IMR-90 (cell line): ENCODE data around the gene PBLD. TPM values are rescaled to one million over a fixed set of nuclear protein-coding genes. Genes with fewer than 3 reads are reported as not detected.
"Not testable (repeated sequence)": the region's sequence is repeated elsewhere in the genome, so short reads cannot be mapped to it uniquely, and the experiment has no call there.

Experiments used
- ATAC-seq: fragments of 200-7000 bp; cut with Tn5 transposase; 2 replicates; pipeline ENCODE4 v1.9.1; 2020; ENCODE audit warnings: low read depth, mild to moderate bottlenecking, moderate library complexity
- BruUV-seq: library from RNA; stranded (reverse); fragments of 400-500 nt; replicated peaks from 2 replicates; lab custom pipeline; 2021; lab: Mats Ljungman, UMichigan
- CTCF ChIA-PET: fragments of 300-600 bp; formaldehyde crosslinking; extraction: SDS; loops from one replicate; lab custom pipeline; 2021; ENCODE audit warnings: antibody characterized with exemption; lab: Yijun Ruan, JAX
- POLR2A ChIA-PET: fragments of 300-600 bp; sonication (Branson Sonifier 250); formaldehyde crosslinking; loops from one replicate; lab custom pipeline; 2022; ENCODE audit warnings: antibody characterized with exemption; ENCODE audit not compliant: unreplicated experiment; lab: Charles Lee
- DNase-seq: peaks from one replicate; pipeline ENCODE4 v3.0.0; 2013
- H2AFZ ChIP-seq: replicated peaks from 2 replicates; pipeline ENCODE3; 2013; ENCODE audit warnings: low read length, mild to moderate bottlenecking; ENCODE audit not compliant: poor library complexity
- H2AK5ac ChIP-seq: 2 replicates; pipeline ENCODE4 v1.6.1; 2013; ENCODE audit warnings: low read depth, low read length, inconsistent platforms
- H2AK9ac ChIP-seq: replicated peaks from 2 replicates; pipeline ENCODE3; 2013; ENCODE audit warnings: mild to moderate bottlenecking, low read depth, low read length, moderate library complexity; ENCODE audit not compliant: poor library complexity
- H2BK120ac ChIP-seq: 2 replicates; pipeline ENCODE4 v1.6.1; 2013; ENCODE audit warnings: low read depth, low read length, inconsistent platforms
- H2BK15ac ChIP-seq: 3 replicates; pipeline ENCODE4 v1.6.1; 2013; ENCODE audit warnings: low read depth, low read length, inconsistent platforms
- H2BK20ac ChIP-seq: 2 replicates; pipeline ENCODE4 v1.6.1; 2013; ENCODE audit warnings: low read depth, mild to moderate bottlenecking, inconsistent platforms, low read length, moderate library complexity
- H2BK5ac ChIP-seq: 2 replicates; pipeline ENCODE4 v1.6.1; 2013; ENCODE audit warnings: mild to moderate bottlenecking, low read depth, low read length, inconsistent platforms; ENCODE audit not compliant: poor library complexity, severe bottlenecking
- H3K14ac ChIP-seq: replicated peaks from 2 replicates; pipeline ENCODE4 v1.6.1; 2013; ENCODE audit warnings: low read depth, low read length, inconsistent platforms
- H3K18ac ChIP-seq: 2 replicates; pipeline ENCODE4 v1.6.1; 2013; ENCODE audit warnings: low read depth, low read length, control low read depth
- H3K23ac ChIP-seq: 2 replicates; pipeline ENCODE4 v1.6.1; 2013; ENCODE audit warnings: low read depth, low read length, inconsistent platforms
- H3K27ac ChIP-seq: 2 replicates; pipeline ENCODE4 v1.5.1; 2013; ENCODE audit warnings: mild to moderate bottlenecking, control low read depth, low read length; ENCODE audit not compliant: insufficient read depth
- H3K27me3 ChIP-seq: 2 replicates; pipeline ENCODE4 v1.6.1; 2013; ENCODE audit warnings: low read length; ENCODE audit not compliant: control insufficient read depth, insufficient read depth
- H3K36me3 ChIP-seq: 2 replicates; pipeline ENCODE4 v1.6.1; 2013; ENCODE audit warnings: low read length, mixed read lengths; ENCODE audit not compliant: control insufficient read depth, insufficient read depth
- H3K4ac ChIP-seq: 2 replicates; pipeline ENCODE4 v1.6.1; 2013; ENCODE audit warnings: low read depth, low read length, inconsistent platforms
- H3K4me1 ChIP-seq: 2 replicates; pipeline ENCODE4 v1.6.1; 2013; ENCODE audit warnings: low read length, mixed read lengths; ENCODE audit not compliant: control insufficient read depth, insufficient read depth
- H3K4me2 ChIP-seq: 2 replicates; pipeline ENCODE4 v1.6.1; 2013; ENCODE audit warnings: low read depth, mild to moderate bottlenecking, control low read depth, low read length, moderate library complexity
- H3K4me3 ChIP-seq: 2 replicates; pipeline ENCODE4 v1.5.1; 2013; ENCODE audit warnings: low read depth, mild to moderate bottlenecking, control low read depth, low read length, moderate library complexity; ENCODE audit not compliant: insufficient read depth
- H3K56ac ChIP-seq: 2 replicates; pipeline ENCODE4 v1.6.1; 2013; ENCODE audit warnings: low read length, inconsistent platforms; ENCODE audit not compliant: insufficient read depth; ENCODE audit errors: extremely low read depth
- H3K79me1 ChIP-seq, 2 experiments: 2 replicates each; pipeline ENCODE4 v1.6.1; 2013; ENCODE audit warnings: low read length in 2 of 2, inconsistent platforms in 1 of 2, low read depth in 1 of 2
- H3K9ac ChIP-seq: 2 replicates; pipeline ENCODE4 v1.6.1; 2013; ENCODE audit warnings: low read depth, low read length, control low read depth
- H3K9me1 ChIP-seq: 2 replicates; pipeline ENCODE4 v1.6.1; 2013; ENCODE audit warnings: low read length, inconsistent platforms; ENCODE audit not compliant: insufficient read depth
- H3K9me3 ChIP-seq: 2 replicates; pipeline ENCODE4 v1.6.1; 2013; ENCODE audit warnings: low read length; ENCODE audit not compliant: control insufficient read depth, insufficient read depth
- H4K20me1 ChIP-seq: 2 replicates; pipeline ENCODE4 v1.6.1; 2013; ENCODE audit warnings: low read length, inconsistent platforms; ENCODE audit not compliant: insufficient read depth
- H4K5ac ChIP-seq: 2 replicates; pipeline ENCODE4 v1.6.1; 2013; ENCODE audit warnings: mild to moderate bottlenecking, low read depth, low read length, control low read depth
- H4K8ac ChIP-seq, 2 experiments: 2 replicates each; pipeline ENCODE4 v1.6.1; 2013; ENCODE audit warnings: low read depth in 2 of 2, low read length in 2 of 2, control low read depth in 1 of 2, inconsistent platforms in 1 of 2
- H4K91ac ChIP-seq: 2 replicates; pipeline ENCODE4 v1.6.1; 2013; ENCODE audit warnings: low read depth, low read length, inconsistent platforms; ENCODE audit not compliant: insufficient read depth
- WGBS, 2 experiments: methylation state at CpG; one replicate each; pipeline versions ENCODE4 v1.1.5 to v1.1.7; 2013; ENCODE audit warnings: missing lambda C conversion rate in 2 of 2; ENCODE audit not compliant: insufficient read length in 1 of 2; ENCODE audit errors: extremely low coverage in 2 of 2; 5-methylcytosine and 5-hydroxymethylcytosine counted together
- dilution Hi-C: fragments of 300-500 bp; cut with HindIII; formaldehyde crosslinking; loops from one replicate; pipeline ENCODE4 v1.14.3; 2018; ENCODE audit warnings: low sequenced_read_pairs; ENCODE audit not compliant: unreplicated experiment
- in situ Hi-C: fragments of 300-500 bp; cut with MboI; formaldehyde crosslinking; loops from 3 replicates; pipeline ENCODE4 v1.14.3; 2019; ENCODE audit warnings: low sequenced_read_pairs, inconsistent platforms, mixed read lengths
- intact Hi-C: fragments of 100-400 bp; cut with micrococcal nuclease; formaldehyde crosslinking; loops from 2 replicates; pipeline ENCODE4 v1.10.0; 2022
- polyA plus RNA-seq, 3 experiments: library from polyadenylated mRNA; depleted of rRNA; stranded (reverse); fragments of >200 nt; gene quantifications; 2 replicates each; pipeline ENCODE4 v1.2.3, GENCODE V29; 2012; ENCODE audit warnings: low replicate concordance in 1 of 3
- total RNA-seq: library from RNA; depleted of rRNA; stranded (reverse); fragments of >200 nt; gene quantifications from 2 replicates; pipeline ENCODE4 v1.2.3, GENCODE V29; 2012

PBLD gene
- total and polyA plus RNA-seq, 2 of the 4 experiments (the other 2 are of a cell fraction): 3.3 to 5.7 TPM

DNA sequence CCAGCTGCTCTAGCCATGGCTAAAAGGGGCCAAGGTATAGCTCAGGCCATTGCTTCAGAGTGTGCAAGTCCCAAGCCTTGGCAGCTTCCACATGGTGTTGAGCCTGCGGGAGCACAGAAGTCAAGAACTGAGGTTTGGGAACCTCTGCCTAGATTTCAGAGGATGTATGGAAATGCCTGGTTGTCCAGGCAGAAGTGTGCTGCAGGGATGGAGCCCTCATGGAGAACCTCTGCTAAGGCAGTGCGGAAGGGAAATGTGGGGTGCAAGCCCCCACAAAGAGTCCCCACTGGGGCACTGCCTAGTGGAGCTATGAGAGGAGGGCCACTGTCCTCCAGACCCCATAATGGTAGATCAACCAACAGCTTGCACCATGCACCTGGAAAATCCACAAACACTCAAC is 54.9 kb downstream of the PBLD start:
- H3K4me3 ChIP-seq, H2AK5ac ChIP-seq, H4K91ac ChIP-seq, H3K56ac ChIP-seq, H3K23ac ChIP-seq, H3K27ac ChIP-seq, H2BK120ac ChIP-seq, H4K20me1 ChIP-seq, H3K4me1 ChIP-seq, H2BK5ac ChIP-seq, H3K27me3 ChIP-seq, intact Hi-C loops, ATAC-seq, H2AFZ ChIP-seq, H3K4me2 ChIP-seq, H4K8ac ChIP-seq, DNase-seq, H3K18ac ChIP-seq, H3K9me3 ChIP-seq, POLR2A ChIA-PET, H4K5ac ChIP-seq, H3K79me1 ChIP-seq, H3K4ac ChIP-seq, H2BK20ac ChIP-seq, BruUV-seq, CTCF ChIA-PET, H3K9ac ChIP-seq, H3K36me3 ChIP-seq, H3K14ac ChIP-seq, dilution Hi-C loops, H3K9me1 ChIP-seq, H2BK15ac ChIP-seq, H2AK9ac ChIP-seq: not testable (repeated sequence)
- WGBS, 2 experiments: no CpG with 5 or more reads among the region's 2 CpGs
- in situ Hi-C loops: loop anchor here (25.0 kb wide), 1 partner anchor 416 kb away; no protein-coding TSS in a partner anchor
